GM21390 (cell line): ENCODE measurements around the gene SLC7A14.

Experiments
- ATAC-seq: cut with Tn5 transposase; IDR thresholded peaks from one replicate; pipeline ENCODE4 v1.9.1; 2021; ENCODE audit not compliant: unreplicated experiment

Gene SLC7A14

DNA sequence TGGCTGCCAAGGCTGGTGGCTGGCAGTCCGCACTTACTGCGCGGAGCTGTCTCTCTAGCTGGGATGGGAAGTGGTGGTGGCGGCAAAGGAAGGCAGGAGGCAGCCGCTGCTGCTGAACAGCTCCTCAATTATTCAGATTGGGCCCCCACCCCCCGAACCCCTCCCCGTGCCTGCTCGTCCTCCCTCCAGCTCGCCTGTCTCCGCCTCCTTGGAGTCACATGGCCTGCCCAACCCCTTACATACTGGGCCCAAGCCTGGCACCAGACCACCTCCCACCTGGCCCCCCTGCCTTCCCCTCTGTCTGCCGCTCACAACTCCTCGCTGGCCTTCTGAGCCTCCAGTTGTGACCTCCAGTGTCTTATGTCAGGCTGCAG, at the start of gene SLC7A14:
SLC7A14 (minus strand) TSS at position 139 of the 374 bp plus-strand sequence. CDS start 59,139 bp downstream, outside the sequence.
- no peak for ATAC-seq

DNA sequence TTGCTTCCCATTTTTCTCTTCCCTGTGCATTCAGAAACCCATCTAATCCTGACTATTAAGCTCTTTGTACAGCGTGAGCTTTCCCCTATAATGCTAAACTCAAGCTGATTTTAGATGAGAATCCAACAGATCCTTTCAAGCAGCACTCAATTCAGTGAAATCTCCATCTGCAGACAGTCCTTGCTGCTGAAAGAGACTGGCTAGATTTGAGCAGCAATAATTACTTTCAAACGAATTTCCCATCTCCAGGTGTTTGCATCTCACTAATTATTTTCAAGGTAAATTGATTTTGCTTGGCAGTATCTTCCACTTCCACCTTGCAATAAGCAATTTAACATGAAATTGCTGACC, 49.5 kb upstream of the SLC7A14 start:
- ATAC-seq, result no peak

DNA sequence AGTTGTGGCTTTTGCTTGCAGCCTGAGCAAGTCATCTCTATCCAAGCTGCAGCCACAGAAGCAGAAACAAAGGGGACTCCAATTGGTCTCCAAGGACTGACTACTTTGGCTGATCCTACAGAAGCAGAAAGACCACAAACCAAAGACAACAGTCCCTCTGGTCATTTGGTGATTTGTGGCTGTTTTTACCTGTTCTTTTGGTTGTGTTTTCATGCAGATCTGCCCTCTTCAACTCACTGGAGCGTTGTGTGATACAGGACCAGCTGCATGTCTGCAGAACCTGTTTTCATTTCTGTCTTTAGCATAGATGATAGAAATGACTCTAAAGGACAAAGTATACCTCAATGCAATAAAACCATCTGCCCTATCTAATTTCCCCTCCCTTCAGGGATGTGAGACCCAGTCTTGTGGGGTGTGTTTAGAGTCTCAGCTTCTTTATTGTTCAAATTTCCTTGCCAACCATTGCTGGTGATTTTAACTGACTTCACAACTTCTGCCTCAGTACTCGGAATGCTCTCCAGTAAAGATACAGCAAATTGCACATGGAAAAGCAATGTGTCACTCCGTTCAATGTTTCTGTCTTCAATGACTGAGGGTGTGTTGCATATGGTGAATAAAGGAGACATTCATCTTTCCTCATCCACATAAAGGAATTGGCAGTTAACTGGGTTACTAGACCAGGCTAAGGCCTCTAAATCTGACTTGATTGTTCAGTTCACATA, 48.9 kb upstream of the SLC7A14 start:
- ATAC-seq, result peak; percentile 66

DNA sequence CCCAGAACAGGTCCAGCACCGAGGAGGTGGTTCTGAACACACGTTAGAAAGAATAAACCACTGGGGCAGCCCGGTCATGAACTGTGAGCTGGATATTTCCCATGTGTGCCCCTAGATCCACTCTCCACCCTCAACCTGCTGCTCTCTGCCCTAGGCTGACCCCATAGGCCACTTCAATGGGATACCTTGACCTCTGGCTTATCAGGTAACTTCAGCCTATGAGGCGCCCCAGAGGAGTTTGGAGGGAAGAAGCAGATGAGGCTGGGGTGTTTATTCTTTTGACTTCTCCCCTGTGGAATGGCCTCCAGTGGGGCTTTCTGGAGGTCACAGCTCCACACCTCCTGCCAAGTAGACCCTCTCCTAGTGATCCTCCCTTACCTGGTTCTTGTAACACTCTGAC, 47.7 kb upstream of the SLC7A14 start:
- no peak for ATAC-seq

GRCh38 chr3:170632780-170633179, 46.9 kb upstream of the SLC7A14 start:
- ATAC-seq, result peak; percentile 78

GRCh38 chr3:170631755-170632488, 46.0 kb upstream of the SLC7A14 start:
- ATAC-seq, result no peak

DNA sequence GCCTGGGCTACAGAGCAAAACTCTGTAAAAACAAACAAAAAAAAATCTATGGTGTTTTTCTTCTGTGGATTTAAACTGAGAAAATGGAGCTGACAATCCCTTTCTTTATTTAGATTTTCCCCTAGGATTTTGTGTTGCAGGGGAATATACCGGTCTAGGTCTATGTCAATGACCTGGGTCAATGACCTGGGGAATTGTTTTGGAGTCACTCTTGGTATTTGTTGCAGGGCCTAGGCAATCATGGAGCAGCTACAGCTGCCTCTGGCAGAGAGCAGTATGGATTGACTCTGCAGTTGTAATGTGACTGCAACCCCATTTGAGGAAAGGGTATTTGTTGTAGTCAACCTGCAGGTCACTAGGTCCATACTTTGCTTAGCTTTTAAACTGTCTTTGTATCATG, 37.6 kb upstream of the SLC7A14 start:
- no peak for ATAC-seq

DNA sequence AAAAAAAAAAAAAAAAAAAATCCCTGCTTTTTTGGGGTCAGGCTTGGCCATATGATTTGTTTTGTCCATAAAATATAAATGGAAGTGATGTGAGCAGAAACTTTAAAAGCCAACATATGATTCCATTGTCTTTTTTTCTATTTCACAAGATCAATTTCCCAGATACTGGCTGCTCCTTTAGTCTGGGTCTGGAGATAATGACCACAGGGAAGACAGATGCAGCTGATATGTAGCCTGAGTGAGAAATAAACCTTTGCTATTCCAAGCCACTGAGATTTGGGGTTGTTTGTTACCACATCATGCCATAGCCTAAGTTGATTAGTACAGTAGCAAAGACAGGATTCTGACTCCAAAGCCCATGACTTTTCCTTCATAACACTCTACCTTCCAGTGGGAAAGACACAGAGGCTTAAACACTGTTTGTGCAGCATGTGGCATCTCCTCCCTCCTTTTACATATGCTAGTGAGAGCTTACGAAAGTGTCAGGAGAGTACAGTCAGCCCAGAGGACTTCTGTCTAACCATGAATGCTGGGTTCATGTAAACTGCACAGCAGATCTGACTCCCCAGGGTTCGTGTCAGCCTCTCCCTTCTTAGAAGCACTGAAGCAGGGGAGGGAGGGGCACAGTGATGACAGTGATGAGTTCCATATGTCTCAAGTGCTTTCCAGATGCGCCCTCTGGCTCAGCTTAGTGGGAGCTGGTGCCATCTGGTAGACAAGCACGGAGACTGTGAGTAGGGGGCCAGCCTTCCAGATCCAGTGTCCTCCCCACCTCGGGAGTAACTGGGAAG, 36.7 kb upstream of the SLC7A14 start:
- ATAC-seq, result no peak

DNA sequence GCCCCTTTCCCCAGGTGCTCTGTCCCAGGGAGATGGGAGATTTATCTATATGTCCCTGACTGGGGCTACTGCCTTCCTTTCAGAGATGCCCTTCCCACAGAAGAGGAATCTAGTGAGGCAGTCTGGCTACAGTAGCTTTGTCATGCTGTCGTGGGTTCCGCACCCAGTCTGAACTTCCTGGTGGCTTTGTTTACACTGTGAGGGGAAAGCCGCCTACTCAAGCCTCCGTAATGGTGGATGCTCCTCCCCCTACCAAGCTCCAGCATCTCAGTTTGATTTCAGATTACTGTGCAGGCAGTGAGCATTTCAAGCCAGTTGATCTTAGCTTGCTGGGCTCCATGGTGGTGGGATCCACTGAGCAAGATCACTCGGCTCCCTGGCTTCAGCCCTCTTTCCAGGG, 35.4 kb upstream of the SLC7A14 start:
- ATAC-seq, result no peak

- ATAC-seq, result no peak
These were observed 28.5 kb upstream of the SLC7A14 start for GRCh38 chr3:170614214-170614966.

- ATAC-seq, result no peak
These were observed 25.9 kb upstream of the SLC7A14 start for GRCh38 chr3:170611751-170612150.

GRCh38 chr3:170610321-170610884, 24.5 kb upstream of the SLC7A14 start:
- no peak for ATAC-seq

DNA sequence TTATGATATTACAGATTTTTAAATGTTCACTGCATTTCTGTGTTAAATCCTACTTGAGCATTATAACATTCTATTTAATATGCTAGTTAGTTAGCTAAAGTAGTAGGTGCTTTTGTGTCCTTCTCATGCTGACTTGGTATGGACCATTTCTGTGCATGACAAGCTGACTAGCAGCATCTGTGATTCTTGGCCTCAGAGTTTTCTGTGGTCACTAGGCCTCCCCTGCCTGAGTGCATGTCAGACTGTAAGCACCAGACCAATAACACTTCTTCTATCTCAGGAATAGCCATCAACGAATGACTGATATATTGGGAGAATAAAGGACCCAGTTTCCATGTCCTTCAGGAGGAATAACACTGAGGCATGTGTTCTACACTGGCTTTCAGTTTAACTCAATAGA, 22.6 kb upstream of the SLC7A14 start:
- no peak for ATAC-seq

- no peak for ATAC-seq
These were observed 20.8 kb upstream of the SLC7A14 start for GRCh38 chr3:170606675-170607074.

GRCh38 chr3:170605490-170605889, 19.6 kb upstream of the SLC7A14 start:
- ATAC-seq, result no peak

DNA sequence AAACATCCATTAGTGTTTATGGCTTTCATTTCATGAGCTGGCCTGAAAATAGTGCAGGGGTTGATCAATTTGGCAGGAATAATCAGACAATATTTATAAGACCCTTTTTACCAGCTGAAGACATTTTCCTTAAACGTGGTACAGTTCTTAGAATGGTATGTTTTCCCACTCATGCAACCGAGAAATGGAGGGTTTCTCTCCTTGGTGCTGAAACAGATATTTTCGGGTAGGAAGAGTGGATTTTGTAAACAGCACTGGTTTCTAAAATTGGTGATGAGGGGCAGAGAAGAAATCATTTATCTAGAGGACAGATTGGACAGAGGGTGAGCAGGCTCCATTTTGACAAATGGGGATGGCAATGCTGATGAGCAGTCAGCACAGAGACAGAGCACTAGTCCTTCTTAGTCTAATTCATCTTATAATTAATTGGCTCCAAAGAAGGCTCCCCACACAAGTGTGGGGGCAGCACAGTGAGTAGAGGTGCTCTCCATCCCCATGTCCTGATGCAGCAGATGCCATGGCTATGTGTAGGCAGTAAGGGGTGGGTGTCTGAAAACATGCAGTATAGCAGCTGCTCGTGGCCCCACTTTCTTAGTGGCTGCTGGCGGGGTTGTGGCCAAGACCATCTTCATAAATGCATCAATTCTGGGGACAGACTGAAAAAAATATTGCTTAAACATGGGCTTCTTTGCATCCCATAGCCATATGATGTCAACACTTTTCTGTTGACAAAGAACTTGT, 18.1 kb upstream of the SLC7A14 start:
- ATAC-seq, result no peak

- no peak for ATAC-seq
These were observed 16.7 kb upstream of the SLC7A14 start for GRCh38 chr3:170602556-170602955.

- ATAC-seq, result no peak
These were observed 14.2 kb upstream of the SLC7A14 start for GRCh38 chr3:170600005-170600624.

DNA sequence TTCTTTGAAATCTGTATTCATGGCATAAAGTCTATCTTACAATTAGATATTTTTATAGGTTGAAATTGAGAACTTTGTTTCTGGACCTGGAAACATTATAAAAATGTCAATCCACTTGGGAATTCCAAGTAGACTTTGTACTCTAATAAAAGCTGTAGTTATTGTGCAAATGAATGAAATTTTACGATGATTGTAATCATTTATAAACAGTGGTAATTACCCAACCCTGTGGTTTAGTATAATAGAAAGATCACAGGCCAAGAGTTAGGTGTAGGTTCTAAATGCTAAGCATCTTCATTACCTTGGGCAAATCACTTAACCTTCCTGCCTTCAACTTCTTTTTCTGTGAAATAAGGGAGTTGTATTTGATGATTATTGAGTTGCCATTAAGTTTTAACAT, 13.2 kb upstream of the SLC7A14 start:
- no peak for ATAC-seq

DNA sequence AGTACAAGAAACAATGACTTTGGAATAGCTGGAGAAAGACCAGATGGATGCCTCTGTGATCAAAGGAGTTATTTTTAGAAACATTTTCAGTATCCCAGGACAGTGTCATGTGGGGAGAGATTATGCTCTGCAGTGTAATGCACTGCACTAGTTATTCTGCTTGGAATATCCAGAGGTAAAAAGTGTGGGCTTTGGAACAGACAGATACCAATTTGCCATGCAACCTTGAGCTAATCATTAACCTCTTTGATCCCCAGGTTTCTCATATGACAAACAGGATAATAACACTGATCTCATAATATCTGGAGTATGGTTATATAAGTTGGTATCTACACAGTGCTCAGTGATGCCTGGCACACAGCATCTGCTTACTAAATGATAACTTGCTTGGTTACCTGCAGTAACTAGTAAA, 12.2 kb upstream of the SLC7A14 start:
- ATAC-seq, result no peak
